Stimulated activated CD4-positive, alpha-beta T cell treated with anti-CD3 and anti-CD28 coated beads, Interleukin-1b, Interleukin-23, amount 100 ng/mL, for 48 hours (primary cell): ENCODE measurements around the gene PDK1.
"Not testable (repeated sequence)": the region's sequence is repeated elsewhere in the genome, so short reads cannot be mapped to it uniquely, and the experiment has no call there.

ENCODE experiments used
- DNase-seq: peaks from one replicate; pipeline ENCODE4 v3.0.0-alpha.2; 2020

PDK1 gene

GRCh38 chr2:172555522-172556283, at the start of gene PDK1:
PDK1 (plus strand) TSS chr2:172556090; CDS start chr2:172556151, 61 bp downstream.
- DNase-seq: peak; percentile 92

GRCh38 chr2:172507199-172507598, 48.7 kb upstream of the PDK1 start:
- DNase-seq: no peak

GRCh38 chr2:172510088-172510487, 45.8 kb upstream of the PDK1 start:
- no peak for DNase-seq

GRCh38 chr2:172510548-172510947, 45.3 kb upstream of the PDK1 start:
- DNase-seq: no peak

- no peak for DNase-seq
These were observed 42.9 kb upstream of the PDK1 start for GRCh38 chr2:172512810-172513523.

GRCh38 chr2:172513524-172513900, 42.4 kb upstream of the PDK1 start:
- no peak for DNase-seq

GRCh38 chr2:172513935-172514586, 41.8 kb upstream of the PDK1 start:
- no peak for DNase-seq

- no peak for DNase-seq
These were observed 39.6 kb upstream of the PDK1 start for GRCh38 chr2:172516299-172516698.

- DNase-seq: no peak
These were observed 36.9 kb upstream of the PDK1 start for GRCh38 chr2:172518995-172519394.

- no peak for DNase-seq
These were observed 30.3 kb upstream of the PDK1 start for GRCh38 chr2:172525601-172526000.

GRCh38 chr2:172531309-172531708, 24.6 kb upstream of the PDK1 start:
- no peak for DNase-seq

- DNase-seq: not testable (repeated sequence)
These were observed 23.4 kb upstream of the PDK1 start for GRCh38 chr2:172532461-172532860.

- no peak for DNase-seq
These were observed 22.2 kb upstream of the PDK1 start for GRCh38 chr2:172533687-172534086.

- no peak for DNase-seq
These were observed 20.8 kb upstream of the PDK1 start for GRCh38 chr2:172535119-172535518.

- not testable (repeated sequence) for DNase-seq
These were observed 18.0 kb upstream of the PDK1 start for GRCh38 chr2:172537851-172538250.

- DNase-seq: no peak
These were observed 16.1 kb upstream of the PDK1 start for GRCh38 chr2:172539767-172540166.

GRCh38 chr2:172540421-172540820, 15.5 kb upstream of the PDK1 start:
- no peak for DNase-seq

GRCh38 chr2:172545408-172546075, 10.3 kb upstream of the PDK1 start:
- DNase-seq: no peak

- DNase-seq: no peak
These were observed 6.8 kb upstream of the PDK1 start for GRCh38 chr2:172549131-172549530.

- not testable (repeated sequence) for DNase-seq
These were observed 6.1 kb upstream of the PDK1 start for GRCh38 chr2:172549802-172550201.

GRCh38 chr2:172550419-172550818, 5.5 kb upstream of the PDK1 start:
- DNase-seq: no peak

GRCh38 chr2:172551271-172551670, 4.6 kb upstream of the PDK1 start:
- no peak for DNase-seq

- no peak for DNase-seq
These were observed 3.2 kb upstream of the PDK1 start for GRCh38 chr2:172552547-172553291.
